ENCODE measurements around the gene LBX1.

The LBX1 gene

DNA sequence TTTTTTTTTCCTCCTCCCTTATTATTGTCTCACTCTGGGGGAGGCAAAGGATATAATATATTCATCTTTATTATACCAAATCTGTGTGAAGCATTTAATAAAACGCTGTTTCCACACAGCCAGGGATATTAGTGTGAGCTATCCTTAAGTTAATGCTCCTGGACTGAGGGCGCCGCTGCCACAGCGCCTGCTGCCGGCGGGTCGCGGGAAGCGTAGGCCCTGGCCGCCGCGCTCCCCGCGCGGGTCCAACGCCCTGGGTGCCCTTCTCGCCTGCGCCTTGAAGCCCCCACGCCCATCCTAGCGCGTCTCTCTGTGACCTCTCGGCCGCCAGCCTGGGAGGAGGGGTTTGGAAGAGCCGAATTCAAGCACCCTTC, 9.5 kb upstream of the LBX1 start:
- Histone ChIP-seq H3K36me3 (ENCODE audit: insufficient read depth, low read length) (no peaks in the 10 kb centered on the region), H3K27me3 (ENCODE audit: control insufficient read depth, insufficient read depth, low read length) (peaks cover 60% of the 10 kb centered on the region), H3K4me2 (ENCODE audit: low read length) (no peak overlapping the region), H3K4me3 (ENCODE audit: low read length) (no peak overlapping the region), H3K9me3 (replicated peaks; ENCODE audit: low read length) (no peaks in the 10 kb centered on the region), H3K4me1 (ENCODE audit: control insufficient read depth, insufficient read depth, low read length) (peaks cover 7% of the 10 kb centered on the region), H3K9ac (ENCODE audit: low read depth, low read length) (no peak overlapping the region)

DNA sequence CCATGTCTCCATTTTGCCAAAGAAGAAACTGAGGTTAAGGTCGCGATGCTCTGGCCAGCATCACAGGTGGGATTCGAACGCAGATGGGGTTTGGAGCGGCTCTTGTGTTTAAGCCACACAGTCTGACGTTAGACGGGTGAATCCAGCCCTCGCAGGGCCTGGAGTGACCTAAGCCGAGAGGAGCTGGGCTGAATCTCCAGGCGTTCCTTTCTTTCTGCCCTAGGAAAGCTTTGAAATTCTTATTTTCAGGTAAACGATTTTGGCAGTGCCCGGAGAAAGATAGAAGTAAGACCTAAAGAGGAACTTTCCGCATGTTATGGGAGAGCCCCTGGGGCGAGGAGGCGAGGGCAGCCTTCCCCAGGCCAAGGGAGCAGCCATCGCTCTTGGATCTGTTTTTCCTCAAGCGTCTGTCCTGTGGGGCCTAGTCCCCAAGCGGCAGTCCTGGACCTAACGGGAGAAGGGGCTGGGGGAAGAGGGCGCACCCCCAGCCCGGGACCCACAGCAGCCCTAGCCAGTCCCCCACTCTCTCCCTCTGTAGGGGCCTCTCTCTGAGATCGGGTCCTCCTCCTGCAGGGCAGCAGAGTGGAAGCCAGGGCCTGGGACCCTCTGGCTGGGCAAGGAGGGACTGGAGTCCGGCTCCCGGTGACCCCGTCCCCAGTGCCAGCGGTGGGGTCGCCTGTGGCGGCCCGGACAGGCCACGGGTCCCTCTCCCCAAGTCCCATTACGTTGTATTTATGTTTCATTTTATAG, 8.9 kb upstream of the LBX1 start:
- H3K4me3 ChIP-seq (ENCODE audit: low read length): no peak overlapping the region
- H3K4me2 ChIP-seq (ENCODE audit: low read length): no peak overlapping the region
- no peak overlapping the region for H3K9ac ChIP-seq (ENCODE audit: low read depth, low read length)
- H3K27me3 ChIP-seq (ENCODE audit: control insufficient read depth, insufficient read depth, low read length): peaks cover 66% of the 10 kb centered on the region
- H3K4me1 ChIP-seq (ENCODE audit: control insufficient read depth, insufficient read depth, low read length): peaks cover 7% of the 10 kb centered on the region
- no peaks in the 10 kb centered on the region for H3K36me3 ChIP-seq (ENCODE audit: insufficient read depth, low read length)
- no peaks in the 10 kb centered on the region for H3K9me3 ChIP-seq (replicated peaks; ENCODE audit: low read length)

DNA sequence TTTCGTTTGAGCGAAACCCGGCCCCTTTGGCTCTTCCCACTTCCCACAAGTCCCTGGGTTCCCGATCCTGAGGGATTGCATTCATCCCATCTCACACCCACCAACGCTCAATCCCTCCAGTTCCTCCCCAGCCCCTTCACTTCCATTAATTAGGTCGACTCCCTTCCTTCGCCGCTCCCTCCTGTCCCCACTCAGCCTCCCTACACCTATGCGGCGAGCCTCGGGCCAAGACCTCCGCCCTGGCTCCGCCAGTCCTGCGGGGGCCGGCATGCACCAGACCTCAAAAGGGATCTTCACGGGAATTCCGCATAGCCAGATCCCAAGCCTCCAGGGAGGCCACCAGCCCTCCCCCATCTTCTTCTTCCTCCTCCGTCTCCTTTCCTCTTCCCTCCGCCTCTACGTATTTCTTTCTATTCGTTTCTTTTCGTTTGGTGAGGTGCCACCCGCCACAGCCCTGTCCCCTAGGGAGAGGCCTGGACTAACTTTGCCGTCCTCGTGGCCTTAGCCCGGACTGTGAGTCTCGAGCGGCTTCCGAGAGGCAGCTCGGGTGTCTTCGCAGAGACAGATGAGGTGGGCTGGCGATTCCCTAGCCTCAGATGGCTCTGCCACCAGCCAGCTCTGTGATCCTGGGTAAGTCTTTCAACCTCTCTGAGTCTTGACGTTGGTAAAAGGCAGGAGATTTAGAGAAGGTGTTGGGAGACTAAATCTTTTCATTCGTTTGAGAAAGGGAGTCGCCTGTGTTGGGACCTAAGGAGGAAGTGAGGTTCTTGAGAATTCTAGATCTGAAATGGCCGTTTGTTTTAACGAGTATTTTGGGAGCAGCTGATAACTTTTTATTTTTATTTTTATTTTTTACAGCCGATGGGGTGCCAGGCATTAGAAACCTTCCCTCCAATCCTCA, 8.1 kb upstream of the LBX1 start:
- Histone ChIP-seq H3K4me2 (ENCODE audit: low read length) (no peak overlapping the region), H3K9ac (ENCODE audit: low read depth, low read length) (no peak overlapping the region), H3K4me3 (ENCODE audit: low read length) (no peak overlapping the region), H3K9me3 (replicated peaks; ENCODE audit: low read length) (no peaks in the 10 kb centered on the region), H3K4me1 (ENCODE audit: control insufficient read depth, insufficient read depth, low read length) (peaks cover 4% of the 10 kb centered on the region), H3K36me3 (ENCODE audit: insufficient read depth, low read length) (no peaks in the 10 kb centered on the region), H3K27me3 (ENCODE audit: control insufficient read depth, insufficient read depth, low read length) (peaks cover 71% of the 10 kb centered on the region)

DNA sequence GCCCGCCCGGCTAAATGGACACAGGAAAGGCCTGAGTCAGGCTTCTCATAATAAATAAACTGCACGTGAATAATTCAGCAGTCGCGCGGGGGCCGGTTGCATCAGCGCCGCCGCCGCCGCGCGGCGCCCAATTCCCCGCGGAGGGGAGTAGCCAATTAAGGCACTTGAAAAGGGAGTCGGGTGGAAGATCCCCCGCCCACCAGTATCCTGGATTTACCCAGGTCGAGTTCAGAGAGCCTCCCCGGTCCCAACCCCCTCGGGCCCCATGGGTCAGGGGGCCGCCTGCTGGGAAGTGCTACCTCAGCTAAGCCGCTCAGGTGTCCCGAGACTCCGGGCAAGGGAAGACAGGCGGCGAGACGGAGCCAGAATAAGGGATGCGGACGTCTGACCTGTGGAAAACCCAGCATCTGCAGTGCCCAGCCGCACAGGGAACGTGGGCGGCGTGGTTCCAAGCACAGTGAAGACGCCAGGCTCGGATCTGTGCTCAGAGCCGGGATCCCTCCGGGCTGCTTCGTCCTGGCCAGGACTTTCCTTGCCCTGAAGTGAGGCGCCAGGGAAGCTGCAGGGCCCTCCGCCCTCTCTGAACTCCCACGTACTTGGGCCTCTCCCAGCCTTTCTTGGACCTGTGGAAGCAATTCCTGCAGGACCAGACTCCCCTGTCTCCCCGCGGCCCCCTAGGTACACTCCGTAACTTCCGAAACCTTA, 7.3 kb upstream of the LBX1 start:
- no peaks in the 10 kb centered on the region for H3K36me3 ChIP-seq (ENCODE audit: insufficient read depth, low read length)
- H3K9me3 ChIP-seq (replicated peaks; ENCODE audit: low read length): no peaks in the 10 kb centered on the region
- no peak overlapping the region for H3K9ac ChIP-seq (ENCODE audit: low read depth, low read length)
- no peak overlapping the region for H3K4me2 ChIP-seq (ENCODE audit: low read length)
- H3K4me3 ChIP-seq (ENCODE audit: low read length): no peak overlapping the region
- H3K27me3 ChIP-seq (ENCODE audit: control insufficient read depth, insufficient read depth, low read length): peaks cover 71% of the 10 kb centered on the region
- H3K4me1 ChIP-seq (ENCODE audit: control insufficient read depth, insufficient read depth, low read length): no peaks in the 10 kb centered on the region

DNA sequence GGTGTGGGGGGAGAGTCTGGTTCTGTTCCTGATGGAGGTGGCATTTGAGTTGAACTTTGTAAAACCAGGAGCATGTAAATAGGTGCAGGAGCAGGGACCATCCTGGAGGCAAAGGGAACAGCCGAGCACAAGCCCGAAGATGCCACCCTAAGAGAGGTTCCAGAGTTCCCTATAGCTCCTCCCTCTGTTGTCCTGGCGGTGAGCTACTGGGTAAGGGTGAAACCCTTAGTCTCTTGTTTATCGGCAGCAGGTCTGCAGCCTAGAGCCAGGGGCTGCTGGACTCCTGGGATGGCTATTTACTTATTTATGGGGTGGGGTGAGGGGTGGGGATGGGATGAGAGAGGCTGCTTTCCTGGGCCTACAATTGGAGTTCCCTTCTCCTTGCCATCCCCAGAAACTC, 6.5 kb upstream of the LBX1 start:
- Histone ChIP-seq H3K4me2 (ENCODE audit: low read length) (no peak overlapping the region), H3K4me3 (ENCODE audit: low read length) (no peak overlapping the region), H3K4me1 (ENCODE audit: control insufficient read depth, insufficient read depth, low read length) (no peaks in the 10 kb centered on the region), H3K36me3 (ENCODE audit: insufficient read depth, low read length) (no peaks in the 10 kb centered on the region), H3K27me3 (ENCODE audit: control insufficient read depth, insufficient read depth, low read length) (peaks cover 74% of the 10 kb centered on the region), H3K9ac (ENCODE audit: low read depth, low read length) (no peak overlapping the region), H3K9me3 (replicated peaks; ENCODE audit: low read length) (no peaks in the 10 kb centered on the region)

DNA sequence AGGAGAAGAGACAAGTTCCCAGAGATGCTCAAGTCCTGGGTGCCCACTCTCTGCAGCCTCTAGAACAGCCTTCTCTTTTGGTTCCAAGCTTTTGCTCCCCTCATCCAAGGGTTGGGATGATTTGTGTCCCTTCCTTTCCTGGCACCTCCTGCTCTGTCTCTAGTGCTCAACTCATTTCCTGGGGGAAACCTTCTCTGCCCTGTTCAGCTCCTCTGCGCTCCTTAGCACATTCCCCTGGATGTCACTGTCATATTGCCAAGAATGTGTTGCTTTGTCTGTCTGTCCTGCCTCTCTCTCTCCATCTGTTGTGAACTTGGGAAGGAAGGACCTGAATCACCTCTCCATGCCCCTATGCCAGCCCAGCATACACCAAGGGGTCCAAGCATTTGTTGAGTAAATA, 5.1 kb upstream of the LBX1 start:
- no peaks in the 10 kb centered on the region for H3K36me3 ChIP-seq (ENCODE audit: insufficient read depth, low read length)
- H3K4me2 ChIP-seq (ENCODE audit: low read length): no peak overlapping the region
- no peaks in the 10 kb centered on the region for H3K9me3 ChIP-seq (replicated peaks; ENCODE audit: low read length)
- H3K27me3 ChIP-seq (ENCODE audit: control insufficient read depth, insufficient read depth, low read length): peaks cover 75% of the 10 kb centered on the region
- no peak overlapping the region for H3K4me3 ChIP-seq (ENCODE audit: low read length)
- no peak overlapping the region for H3K9ac ChIP-seq (ENCODE audit: low read depth, low read length)
- peaks cover 4% of the 10 kb centered on the region for H3K4me1 ChIP-seq (ENCODE audit: control insufficient read depth, insufficient read depth, low read length)

DNA sequence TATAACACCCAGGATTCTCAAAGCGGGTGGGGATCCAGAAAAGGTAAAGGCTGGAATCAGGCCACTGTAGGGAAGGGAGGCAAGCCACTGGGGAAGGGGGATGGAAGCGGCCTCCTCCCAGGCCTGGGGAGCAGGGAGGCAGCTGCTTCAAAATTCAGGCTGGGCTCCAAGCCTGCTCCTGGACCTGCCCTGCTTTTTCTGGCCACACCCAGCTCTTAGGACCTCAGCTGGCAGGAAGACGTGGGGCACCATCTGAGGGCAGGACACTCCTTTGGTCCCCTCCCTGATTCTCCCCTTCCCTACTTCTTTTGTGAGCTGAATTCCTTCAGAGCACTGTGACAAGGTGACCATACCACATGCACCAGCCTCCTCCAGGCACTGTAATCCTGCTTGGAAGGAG, 4.6 kb upstream of the LBX1 start:
- Histone ChIP-seq H3K9me3 (replicated peaks; ENCODE audit: low read length) (no peaks in the 10 kb centered on the region), H3K4me3 (ENCODE audit: low read length) (no peak overlapping the region), H3K4me1 (ENCODE audit: control insufficient read depth, insufficient read depth, low read length) (peaks cover 8% of the 10 kb centered on the region), H3K9ac (ENCODE audit: low read depth, low read length) (no peak overlapping the region), H3K4me2 (ENCODE audit: low read length) (no peak overlapping the region), H3K36me3 (ENCODE audit: insufficient read depth, low read length) (no peaks in the 10 kb centered on the region), H3K27me3 (ENCODE audit: control insufficient read depth, insufficient read depth, low read length) (peaks cover 75% of the 10 kb centered on the region)

DNA sequence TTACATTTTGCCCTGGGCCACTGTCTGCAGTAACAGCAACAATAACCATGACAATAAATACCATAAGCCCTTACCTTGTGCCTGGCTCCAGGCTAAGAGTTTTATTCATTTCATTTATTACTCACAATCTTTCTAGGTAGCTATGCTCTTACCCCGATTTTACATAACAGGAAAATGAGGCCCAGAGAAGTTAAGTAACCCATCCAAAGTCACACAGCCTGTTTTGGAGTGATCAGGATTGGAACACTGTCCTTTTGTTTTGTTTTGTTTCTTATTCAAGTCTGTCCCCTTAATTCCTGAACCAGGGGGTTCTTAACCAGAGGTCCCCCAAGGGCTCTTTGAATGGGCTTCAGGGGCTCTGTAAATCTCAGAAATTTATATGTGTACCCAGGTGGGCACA, 4.2 kb upstream of the LBX1 start:
- Histone ChIP-seq H3K4me3 (ENCODE audit: low read length) (no peak overlapping the region), H3K4me2 (ENCODE audit: low read length) (no peak overlapping the region), H3K4me1 (ENCODE audit: control insufficient read depth, insufficient read depth, low read length) (peaks cover 12% of the 10 kb centered on the region), H3K36me3 (ENCODE audit: insufficient read depth, low read length) (no peaks in the 10 kb centered on the region), H3K27me3 (ENCODE audit: control insufficient read depth, insufficient read depth, low read length) (peaks cover 76% of the 10 kb centered on the region), H3K9me3 (replicated peaks; ENCODE audit: low read length) (no peaks in the 10 kb centered on the region), H3K9ac (ENCODE audit: low read depth, low read length) (no peak overlapping the region)

DNA sequence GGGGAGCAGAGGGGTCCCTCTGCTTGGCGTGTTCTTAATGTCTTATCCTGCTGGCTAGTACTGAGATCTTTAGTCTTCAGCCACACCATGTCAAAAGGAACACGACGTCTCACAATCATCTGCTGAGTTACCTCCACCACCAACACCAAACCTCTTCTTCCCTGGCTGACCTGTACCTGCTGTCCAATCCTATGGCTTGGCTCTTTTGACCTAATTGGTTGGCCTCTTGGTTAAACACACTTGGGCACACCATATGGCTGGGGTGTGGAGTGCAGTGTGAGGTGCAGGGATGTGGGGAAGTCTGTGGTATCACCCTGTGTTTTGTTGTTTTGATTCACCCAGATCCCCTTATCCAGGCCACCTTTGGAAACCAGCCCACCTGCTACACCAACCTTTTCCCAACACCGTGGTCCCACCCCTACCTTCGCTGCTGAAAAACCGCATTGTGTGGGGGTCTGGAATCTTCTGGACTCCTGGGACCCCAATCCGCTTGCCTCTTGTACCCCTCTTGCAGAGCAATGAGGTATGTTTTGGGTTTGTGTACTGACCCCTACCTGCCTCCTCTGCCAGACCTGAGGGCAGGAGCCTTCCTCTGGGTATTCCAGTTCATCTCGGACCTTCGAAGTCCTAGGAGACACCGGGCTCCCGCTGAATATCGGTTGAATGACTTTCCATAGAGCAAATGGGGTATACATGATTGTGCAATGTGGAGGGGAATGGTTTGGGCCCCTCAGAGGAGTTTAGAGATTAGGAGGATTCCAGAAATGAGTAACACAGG, 2.8 kb upstream of the LBX1 start:
- H3K9me3 ChIP-seq (replicated peaks; ENCODE audit: low read length): no peaks in the 10 kb centered on the region
- H3K27me3 ChIP-seq (ENCODE audit: control insufficient read depth, insufficient read depth, low read length): peaks cover 83% of the 10 kb centered on the region
- no peak overlapping the region for H3K4me3 ChIP-seq (ENCODE audit: low read length)
- no peak overlapping the region for H3K9ac ChIP-seq (ENCODE audit: low read depth, low read length)
- peaks cover 14% of the 10 kb centered on the region for H3K4me1 ChIP-seq (ENCODE audit: control insufficient read depth, insufficient read depth, low read length)
- H3K36me3 ChIP-seq (ENCODE audit: insufficient read depth, low read length): no peaks in the 10 kb centered on the region
- no peak overlapping the region for H3K4me2 ChIP-seq (ENCODE audit: low read length)

DNA sequence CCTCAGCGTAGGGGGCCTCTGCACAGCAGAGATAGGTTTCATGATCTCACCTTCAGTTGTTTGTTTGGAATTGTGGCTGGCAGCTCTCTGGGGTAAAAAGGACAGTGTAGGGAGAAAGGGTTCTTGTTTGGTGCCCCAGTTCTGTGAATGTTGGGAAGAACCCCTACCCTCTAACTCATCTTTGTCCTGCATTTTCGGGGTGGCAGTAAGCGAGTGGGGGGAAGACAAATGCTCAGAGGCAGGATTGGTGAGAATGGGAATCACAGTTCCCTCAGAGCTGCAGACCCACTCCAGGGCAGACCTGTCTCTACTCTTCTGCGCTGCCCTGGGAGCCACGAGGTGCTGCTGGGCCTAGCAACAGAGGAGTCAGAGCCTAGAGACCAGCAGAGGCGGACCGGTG, 1.8 kb upstream of the LBX1 start:
- no peak overlapping the region for H3K4me2 ChIP-seq (ENCODE audit: low read length)
- H3K4me3 ChIP-seq (ENCODE audit: low read length): no peak overlapping the region
- peaks cover 20% of the 10 kb centered on the region for H3K4me1 ChIP-seq (ENCODE audit: control insufficient read depth, insufficient read depth, low read length)
- no peaks in the 10 kb centered on the region for H3K36me3 ChIP-seq (ENCODE audit: insufficient read depth, low read length)
- H3K27me3 ChIP-seq (ENCODE audit: control insufficient read depth, insufficient read depth, low read length): peaks cover 91% of the 10 kb centered on the region
- no peaks in the 10 kb centered on the region for H3K9me3 ChIP-seq (replicated peaks; ENCODE audit: low read length)
- H3K9ac ChIP-seq (ENCODE audit: low read depth, low read length): no peak overlapping the region
